HCEC 1CT (cell line): ENCODE data around the gene RHOC.

Experiments
- DNase-seq: peaks from one replicate; pipeline ENCODE4 v3.0.0-alpha.2; 2017

RHOC gene

DNA sequence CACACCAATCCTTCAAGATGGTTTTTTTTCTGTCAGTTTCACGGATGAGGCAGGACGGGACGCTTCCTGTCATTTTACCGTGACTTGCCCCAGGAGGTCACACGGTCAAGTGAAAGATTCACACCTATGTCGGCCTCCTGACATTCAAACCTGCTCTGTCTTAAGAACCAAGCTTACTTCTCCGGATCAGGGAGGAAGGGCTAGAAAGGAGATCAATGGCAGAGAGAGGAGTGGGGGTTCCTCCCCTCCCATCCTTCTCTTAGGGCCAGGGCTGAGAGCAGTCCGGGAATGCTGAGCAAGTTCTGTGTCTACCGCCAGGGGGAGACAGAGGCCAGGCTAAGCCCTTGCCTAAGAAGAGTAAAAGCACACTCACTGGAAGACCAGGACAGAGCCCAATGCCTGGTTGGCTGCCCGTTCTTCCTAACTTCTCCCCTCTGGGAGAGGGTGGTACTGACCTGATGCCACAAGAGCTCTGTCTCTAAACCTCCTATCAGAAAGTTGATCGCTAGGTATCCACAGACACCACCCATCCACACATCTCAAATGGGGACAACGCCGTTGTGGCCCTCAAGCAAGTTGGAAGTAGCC is 9.3 kb upstream of the RHOC start:
- peak; percentile 81 for DNase-seq

DNA sequence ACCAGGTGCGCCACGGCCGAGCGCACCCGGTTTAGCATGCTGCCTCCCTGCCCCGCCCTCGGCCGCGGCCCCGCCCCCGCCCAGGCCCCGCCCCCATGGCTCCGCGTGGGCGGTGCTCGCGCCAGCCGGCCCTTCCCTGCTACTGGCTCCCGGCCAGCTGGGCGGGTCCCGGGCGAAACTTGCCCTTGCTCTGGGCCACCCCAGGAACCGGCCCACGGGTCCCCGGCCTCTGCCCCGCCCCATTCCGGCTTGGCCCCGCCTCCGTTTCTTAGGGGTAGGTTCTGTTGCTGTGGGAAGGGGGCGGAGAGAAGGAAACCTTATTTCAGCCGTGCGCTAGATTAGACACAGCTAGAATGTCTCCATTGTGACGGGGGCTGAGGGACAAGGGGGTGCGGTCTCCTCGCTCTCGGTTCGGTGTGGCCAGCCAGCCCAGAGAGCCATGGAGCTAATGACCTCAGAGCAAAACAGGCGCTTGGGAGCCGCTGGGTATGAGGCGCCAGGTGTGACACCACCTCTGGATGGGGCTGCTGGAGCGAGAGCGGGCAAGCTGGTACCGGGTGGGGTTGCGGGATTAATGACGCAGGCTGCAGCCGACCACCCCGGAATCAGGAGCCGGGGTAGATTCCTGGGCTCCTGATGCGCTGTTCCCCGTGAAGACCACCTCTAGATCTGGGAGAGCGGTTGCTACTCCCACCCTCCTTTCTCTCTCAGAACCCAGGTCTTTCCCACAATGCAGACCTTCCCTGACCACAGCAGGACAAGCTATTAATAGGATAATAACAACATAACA is 8.5 kb upstream of the RHOC start, which contains the start of gene PPM1J:
TSS of gene PPM1J (minus strand) at position 69 of the 790 bp plus-strand sequence. CDS start at position 38, 31 bp downstream.
- peak; percentile 88 for DNase-seq

DNA sequence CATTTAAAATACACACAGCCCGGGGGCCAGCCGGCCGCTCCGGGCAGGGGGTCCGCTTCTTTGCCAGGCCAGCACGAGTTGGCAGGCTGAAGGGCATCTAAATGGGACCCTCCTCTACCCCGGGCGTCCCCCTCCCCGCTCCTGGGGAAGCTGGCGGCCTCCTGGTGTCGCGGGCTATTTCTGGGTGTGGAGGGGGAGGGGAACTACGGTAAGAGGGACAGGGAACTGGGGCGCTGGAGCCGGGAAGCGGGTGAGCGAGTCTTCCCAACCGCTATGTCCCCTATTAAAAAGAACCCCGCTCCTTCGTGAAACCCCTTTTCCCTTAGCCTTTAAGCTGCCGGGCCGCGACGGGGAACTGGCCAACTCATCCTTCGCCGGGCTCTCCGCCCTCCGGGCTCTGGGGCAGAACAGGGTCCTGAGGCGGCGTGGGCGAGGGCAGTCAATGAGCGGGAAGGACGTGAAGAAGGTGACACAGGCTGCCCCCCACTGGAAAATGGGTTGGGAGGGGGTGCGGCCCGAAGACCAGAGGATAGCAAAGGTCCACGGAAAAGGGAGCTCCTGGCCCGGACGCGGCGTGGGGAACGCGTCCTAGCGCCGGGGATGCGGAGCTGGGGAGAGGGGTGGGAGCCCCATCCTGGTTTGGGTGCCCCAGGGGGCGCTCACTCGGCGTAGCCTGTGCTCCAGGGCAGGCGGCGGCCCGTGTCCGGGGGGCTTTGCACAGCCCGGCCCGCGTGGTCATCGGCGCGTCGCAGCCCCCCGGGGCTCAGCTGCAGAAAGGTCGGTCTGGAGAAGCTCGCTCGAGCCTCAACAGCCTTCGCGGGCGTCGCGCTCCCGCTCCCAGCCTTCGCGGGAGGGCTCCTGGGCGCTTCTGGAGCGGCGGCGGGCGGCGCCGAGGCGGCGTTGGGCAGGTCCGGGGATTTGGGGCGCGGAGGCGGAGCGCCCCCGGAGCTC is 7.7 kb upstream of the RHOC start:
- no peak for DNase-seq

DNA sequence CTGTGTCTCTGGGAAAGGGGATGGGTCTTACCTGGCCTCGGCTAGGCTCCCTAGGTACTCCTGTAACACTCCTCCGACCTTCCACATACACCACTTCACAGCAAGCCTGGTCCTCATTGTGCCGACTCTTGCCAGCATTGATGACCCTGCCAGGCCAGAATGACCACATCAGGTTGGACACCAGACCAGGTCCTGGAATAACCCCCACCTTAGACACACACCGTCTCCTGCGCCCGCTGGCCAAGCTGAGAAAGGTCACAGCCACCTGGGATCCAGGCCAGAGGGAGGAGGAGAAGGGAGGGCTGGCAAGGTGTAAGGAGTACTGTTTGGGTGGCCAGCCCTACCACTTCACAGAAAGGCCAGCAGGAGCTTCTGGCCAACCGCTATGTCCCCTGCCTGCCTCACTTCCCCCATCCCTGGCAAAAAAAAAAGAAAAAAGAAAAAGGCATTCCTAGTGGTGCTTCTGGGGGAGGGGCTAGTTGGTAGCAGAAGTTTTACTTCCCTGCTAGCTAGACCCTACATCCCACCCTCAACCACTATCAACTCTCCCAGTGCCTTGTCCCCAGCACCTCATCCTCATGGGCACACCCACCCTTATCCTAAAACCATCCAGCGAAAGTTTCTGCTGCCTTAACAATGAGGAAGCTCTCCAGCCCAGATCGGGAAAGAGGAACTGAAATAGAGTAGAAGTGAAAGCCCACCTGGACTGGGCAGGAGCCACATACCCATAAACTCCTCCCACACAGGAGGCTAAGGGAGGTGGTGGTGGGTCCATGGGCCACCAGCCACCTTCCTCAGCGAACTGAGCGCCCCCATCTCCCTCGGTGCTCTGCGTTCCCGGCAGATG is 6.8 kb upstream of the RHOC start:
- no peak for DNase-seq

DNA sequence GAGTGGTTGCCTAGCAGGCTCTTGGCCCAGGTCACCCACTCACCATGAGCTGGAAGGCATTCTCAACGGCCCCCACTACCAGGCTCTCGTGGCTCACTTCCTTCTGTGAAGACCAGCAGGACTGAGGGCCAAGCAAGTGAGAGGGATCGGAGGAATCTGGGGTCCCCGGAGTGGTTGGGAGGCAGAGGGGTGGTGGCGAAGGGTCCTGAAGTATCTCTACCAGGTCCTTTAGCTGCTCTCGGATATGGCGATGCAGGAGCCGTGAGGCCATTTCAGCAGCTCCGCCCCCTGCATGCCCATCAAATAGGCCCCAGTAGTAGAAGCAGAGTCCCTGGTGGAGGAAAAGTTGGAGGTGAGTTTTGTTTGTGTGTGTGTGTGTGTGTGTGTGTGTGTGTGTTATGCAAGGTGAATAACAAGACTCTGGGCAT is 5.8 kb upstream of the RHOC start:
- DNase-seq: no peak

DNA sequence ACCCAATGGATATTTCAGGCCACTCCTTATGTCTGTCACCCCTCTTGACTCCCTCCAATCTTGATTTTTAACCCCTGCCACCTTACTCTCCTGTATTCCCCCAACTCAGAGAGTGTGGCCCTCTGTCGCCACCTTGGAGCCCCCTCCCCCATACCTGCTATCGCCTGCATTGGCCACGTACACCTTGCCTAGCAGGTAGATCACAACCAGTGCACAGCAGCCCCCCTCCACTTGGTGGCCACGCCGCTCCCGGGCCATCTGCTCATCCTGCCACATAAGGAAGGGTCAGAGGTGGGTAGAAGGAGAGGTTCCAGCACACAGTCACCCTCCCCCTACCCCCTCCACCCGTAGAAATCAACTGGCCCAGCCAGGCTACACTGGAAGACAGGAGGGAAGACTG is 5.3 kb upstream of the RHOC start:
- no peak for DNase-seq

DNA sequence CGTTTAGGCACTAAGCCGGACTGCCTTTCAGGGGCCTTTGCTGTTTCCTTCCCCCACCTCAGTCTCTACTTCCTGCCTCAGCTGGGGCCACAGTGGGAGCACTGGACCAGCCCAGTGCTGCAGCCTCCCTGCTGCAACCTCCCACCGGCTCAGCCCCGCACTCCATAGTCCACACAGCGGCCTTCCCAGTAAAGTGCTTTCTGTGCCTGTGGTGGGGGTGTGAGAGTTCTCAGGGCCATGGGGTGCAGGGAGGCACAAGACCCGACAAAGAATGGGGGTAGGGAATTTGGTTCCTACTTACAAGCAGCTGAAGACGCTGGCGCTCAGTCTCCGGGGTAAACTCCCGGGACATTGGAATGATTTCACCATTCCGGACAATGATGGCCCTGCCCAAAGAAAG is 4.7 kb upstream of the RHOC start:
- no peak for DNase-seq

DNA sequence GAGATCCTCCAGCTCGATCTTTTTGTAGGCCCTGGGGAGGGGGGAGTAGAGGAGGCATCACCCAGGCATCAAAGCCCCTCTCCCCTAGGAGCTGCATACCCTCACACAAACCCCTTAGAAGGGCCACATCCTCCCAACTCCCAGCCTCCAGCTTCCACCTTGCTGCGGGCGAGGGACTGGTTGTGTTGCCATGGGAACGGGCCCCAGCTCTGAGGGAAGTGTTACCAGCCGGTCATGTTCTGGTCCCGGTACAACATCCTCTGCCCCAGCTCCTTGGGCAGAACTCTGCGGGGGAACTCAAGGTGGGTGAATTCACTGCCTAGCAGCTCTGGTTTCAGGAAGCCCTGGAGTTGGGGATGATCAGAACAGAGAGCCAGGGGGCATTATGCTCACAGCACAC is 4.1 kb upstream of the RHOC start:
- no peak for DNase-seq

DNA sequence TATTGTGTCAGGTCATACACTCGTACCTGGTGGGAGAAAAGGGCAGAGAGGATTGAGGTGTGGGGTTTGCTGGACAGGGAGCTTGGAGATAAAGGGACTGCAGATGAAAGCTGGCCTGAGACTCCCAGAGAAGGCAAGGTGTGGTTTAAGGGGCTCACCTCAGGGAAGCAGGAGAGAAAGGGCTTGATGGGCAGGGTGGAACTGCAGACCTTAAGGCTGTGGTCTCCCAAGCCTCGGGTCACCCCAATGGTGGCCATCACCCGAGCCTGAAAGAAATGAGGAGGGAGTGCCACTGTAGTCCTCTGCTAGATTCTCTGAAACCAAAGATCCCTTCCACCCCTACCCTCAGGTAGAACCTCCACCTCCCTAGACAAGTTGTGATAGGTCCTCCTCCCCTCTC is 3.7 kb upstream of the RHOC start:
- no peak for DNase-seq

DNA sequence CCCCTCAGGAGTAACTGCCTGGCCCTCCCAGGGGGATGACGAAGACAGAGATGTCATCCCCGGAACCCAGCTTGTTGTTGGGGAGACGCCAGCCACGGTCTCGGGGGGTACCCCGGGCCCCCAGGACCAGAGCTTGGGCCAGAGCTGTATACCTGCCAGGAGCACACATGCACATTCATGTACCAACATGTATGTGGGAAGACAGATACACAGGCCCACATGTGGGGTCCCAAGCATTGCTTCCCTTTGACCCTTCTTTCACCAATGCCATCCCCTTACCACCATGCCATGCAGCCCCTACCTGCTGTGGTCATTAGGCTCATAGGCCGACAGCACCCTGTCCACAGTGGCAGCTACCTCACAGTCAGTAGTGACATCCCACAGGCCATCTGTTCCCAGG is 3.2 kb upstream of the RHOC start:
- DNase-seq: no peak

DNA sequence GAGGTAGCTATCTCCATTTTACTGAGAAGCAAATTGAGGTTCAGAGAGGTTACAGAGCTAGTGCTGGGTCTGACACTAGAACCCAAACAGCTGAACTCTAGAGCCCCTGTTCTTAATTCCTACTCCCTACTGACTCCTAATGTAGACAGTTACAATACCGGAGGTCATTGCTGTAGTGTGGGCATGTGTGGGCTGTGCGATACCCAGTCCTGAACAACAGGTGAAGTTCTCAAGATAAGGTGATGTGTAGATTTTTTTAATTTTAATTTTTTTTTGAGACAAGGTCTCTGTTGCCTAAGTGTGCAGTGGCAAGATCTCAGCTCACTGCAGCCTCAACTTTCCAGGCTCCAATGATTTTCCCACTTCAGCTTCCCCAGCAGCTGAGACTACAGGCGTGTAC is 1.6 kb upstream of the RHOC start:
- no peak for DNase-seq

DNA sequence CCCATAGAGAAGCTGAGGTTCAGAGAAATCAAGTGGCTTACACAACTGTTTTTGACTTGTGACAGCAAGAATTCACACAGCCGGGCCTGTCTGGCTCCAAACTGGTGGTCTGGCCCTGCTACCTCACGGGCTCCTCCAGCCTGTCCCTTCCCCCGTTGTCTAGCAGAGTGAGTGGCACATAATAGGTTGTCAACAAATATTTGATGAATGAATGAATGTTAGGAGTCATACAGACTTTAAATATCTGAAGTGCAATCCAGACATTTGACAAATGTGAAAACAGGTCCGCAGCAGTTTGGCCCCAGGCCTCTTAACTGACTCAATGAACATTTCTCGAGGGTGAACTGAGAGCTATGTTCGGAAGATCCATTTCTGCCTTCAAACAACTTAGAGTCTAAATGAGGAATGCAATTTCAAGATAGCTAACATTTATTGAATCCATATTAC is 1.1 kb upstream of the RHOC start:
- DNase-seq: no peak

DNA sequence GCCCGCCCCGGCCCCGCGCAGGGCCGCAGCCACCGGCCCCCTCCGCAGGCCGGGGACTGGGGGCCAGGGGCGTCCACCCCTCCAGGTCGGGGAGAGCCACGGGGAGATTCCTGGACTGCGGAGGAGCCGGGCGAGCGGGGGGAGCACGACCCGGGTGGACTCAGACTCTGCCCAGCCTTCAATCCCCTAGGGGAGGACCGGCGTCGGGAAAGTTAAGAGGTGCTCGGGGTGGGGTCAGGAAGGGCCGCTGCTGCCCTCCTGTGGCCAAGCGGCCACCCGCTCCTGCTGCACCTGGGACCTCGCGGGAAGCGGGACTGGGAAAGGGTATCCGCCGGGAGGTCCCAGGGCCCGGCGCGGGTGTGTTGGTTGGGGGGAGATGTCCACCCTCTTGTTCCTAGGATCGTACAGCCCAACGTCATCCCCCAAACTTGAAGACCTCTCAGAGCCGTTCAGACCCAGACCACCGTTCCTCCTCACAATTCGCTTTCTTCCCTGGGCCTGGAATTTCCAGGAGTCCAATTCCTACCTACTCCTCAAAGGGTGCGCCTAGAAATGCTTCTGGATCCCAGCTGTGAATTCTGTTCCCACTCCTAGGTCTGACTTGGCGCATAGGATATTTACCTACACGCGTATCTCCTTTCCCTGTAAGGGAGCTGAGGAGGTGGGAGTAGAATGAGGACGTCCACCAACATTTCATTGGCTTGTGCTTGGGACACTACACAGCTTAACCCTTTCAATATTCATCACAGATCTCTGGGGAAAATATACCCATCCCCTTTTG is 484 bp upstream of the RHOC start:
- peak; percentile 89 for DNase-seq

DNA sequence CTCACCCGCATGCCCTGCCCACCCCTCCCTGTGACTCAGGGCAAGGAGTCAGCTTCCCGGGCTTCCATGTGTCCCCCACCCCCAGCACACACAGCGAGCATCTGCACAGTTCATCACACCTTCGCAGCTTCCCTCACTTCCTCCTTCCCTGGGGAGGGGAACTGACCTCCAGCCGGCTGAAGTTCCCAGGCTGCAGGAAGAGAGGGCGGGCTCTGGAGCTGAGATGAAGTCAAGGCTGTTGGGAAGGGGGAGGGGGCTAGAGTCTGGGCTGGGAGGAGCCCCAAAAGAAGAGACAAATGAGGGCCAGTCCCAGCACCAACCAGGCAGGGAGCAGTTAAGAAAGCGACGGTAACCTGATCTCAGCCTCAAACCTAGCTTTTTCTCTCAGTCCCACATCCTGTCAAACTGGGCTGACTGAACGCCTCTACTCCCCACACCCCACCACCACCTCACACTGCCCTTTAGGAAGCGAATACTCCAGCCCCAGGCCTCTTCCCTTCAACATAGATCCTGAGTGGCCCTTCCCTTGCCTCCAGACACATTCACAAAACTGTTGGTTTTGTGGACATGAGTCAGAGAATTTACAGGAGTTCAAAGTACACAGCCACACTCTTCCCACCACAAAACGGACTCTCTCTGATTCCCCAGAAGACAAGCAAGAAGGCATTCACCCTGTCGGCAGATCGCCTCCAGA is 1.8 kb downstream of the RHOC start:
- peak; percentile 95 for DNase-seq

DNA sequence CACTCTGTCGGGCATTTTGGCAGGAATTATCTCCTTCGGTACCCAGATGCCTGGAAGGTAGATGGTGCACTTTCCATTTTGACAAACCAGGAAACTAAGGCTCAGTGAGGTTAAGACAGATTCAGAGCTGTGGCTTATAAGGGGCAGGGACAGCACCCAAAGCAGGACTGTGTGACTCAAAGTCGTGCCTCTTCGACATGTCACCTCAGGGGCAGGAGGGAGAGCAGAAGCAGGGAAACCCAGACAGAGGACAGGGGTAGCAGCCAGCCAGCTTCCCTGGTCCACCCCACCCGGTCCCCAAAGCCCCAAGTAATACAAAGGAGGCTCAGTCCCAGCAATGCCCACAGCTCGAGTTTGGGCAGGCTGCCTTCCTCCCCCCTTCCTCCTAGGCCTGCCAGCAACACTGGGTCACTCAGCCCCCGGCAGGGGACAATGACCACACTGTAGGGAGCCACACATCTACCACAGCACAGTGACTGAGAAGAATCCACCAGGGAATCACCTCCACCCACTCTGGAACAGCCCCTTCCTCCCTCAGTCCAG is 2.5 kb downstream of the RHOC start:
- DNase-seq: no peak

DNA sequence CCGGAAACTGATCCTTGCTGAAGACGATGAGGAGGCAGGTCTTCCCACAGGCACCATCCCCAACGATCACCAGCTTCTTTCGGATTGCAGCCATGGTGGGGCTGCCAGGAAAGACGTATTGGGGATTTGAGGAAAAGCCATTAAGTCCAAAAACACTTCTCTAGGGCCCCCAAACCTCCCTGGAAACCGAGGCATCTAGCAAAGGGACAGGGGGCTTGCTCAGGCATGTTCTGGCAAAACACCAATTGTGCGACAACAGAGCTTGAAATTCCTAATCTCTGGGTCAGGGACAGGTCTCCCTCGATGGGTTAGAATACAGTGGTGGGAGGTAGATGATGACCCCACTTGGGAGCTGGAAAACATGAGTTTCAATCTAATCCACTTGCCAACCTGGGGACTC is 3.2 kb downstream of the RHOC start:
- DNase-seq: no peak

DNA sequence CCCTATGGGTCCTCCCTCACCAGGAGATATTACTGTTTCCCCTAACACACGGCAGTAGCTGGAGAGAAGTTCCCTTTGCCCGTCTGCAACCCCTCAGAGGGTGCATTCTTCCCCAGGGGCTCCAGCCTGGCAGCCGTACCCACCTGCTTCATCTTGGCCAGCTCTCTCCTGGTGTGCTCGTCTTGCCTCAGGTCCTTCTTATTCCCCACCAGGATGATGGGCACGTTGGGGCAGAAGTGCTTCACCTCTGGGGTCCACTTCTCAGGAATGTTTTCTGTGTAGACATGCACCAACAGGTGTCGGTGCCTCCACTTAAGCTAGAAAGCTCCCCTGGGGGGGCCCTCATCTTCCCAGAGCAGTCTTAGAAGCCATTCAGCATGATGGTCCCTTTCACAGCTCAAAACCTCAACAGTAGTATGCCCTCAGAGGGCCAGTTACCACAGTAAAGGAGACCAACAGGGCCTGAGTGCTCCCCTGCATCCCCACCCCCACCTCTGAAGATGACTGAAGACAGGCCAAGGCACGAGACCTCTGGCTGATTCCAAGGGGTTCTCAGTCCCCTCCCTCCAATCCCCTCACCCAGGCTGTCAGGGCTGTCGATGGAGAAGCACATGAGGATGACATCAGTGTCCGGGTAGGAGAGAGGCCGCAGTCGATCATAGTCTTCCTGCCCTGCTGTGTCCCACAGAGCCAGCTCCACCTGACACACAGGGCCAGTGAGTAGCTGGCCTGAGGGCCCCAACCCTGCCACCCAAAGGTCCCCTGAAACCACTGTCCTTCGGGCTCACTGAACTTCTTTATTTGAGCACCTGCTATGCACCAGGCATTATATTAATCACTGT is 4.3 kb downstream of the RHOC start:
- no peak for DNase-seq

DNA sequence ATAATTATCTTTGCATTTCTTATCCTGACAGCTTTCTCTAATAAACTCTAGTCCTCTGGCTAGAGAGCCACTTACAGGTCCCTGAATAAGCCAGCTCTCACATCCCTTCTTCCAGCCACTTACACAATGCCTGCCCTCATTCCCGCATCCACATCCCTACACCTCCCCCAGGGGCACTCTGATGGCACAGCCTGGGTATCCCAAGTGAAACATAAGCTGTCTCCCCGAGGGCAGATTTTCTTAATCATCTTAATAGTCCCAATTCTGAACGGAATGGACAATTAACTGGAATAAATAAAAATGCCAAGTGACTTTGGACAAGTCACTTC is 4.9 kb downstream of the RHOC start:
- DNase-seq: no peak

DNA sequence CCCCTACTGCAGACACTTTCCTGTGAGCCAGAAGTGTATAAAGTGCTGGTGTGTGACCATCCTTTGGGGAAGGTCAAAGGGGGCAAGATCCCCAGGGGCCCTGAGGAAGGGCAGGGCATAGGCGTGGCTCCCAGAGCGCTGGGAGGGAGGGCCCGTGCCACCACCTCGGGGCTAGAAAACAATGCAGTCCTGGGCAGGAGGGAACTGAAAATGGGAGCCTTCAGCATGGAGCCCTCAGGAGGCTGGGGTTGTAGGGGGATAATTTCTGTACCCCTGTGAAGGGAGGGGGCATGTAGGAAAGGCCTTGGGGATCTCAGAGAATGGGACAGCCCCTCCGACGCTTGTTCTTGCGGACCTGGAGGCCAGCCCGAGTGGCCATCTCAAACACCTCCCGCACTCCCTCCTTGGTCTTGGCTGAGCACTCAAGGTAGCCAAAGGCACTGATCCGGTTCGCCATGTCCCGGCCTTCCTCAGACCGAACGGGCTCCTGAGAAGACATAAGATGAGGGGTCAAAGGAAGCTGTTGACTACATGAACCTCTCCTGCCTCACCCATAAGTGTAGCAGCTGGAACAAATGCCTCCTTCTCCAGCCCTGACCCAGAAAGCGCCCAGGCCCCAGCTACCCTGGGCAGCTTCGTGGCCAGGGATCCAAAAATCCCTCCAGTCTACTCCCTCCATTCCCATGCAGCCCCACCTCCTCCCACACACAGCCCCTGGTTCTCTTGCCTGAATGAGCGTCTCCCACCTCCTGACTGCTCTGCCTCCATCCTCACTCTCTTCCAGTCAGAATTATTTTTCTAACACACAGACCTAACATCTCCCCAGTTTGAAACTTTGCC is 5.5 kb downstream of the RHOC start:
- no peak for DNase-seq
